GM23338 (cell line): Measurements from ENCODE around the gene TBCE.

Experiments used
- EZH2 ChIP-seq: fragments of 200-600 bp; sonication (generic); IDR thresholded peaks from one replicate; pipeline ENCODE4 v1.8.0; 2017; ENCODE audit warnings: antibody characterized with exemption, mild to moderate bottlenecking, low read depth; ENCODE audit not compliant: unreplicated experiment
- EZH2phosphoT487 ChIP-seq: fragments of 200-600 bp; sonication (generic); IDR thresholded peaks from one replicate; pipeline ENCODE4 v1.8.1; 2018; ENCODE audit warnings: antibody characterized with exemption; ENCODE audit not compliant: unreplicated experiment
- POLR2AphosphoS5 ChIP-seq: IDR thresholded peaks from 2 replicates; pipeline ENCODE4 v1.6.1; 2016; ENCODE audit warnings: antibody characterized with exemption, low read depth
- TF ChIP-seq, protein P1 (sequence below), 2 experiments: fragments of 200-600 bp in 1 of 2; sonication (generic) in 1 of 2; conservative IDR thresholded peaks; 2 replicates each; pipeline versions ENCODE4 v1.5.1 to v1.6.1; 2016 to 2017; ENCODE audit warnings: antibody characterized with exemption in 2 of 2, low read depth in 2 of 2, mild to moderate bottlenecking in 2 of 2, moderate library complexity in 1 of 2

DNA sequence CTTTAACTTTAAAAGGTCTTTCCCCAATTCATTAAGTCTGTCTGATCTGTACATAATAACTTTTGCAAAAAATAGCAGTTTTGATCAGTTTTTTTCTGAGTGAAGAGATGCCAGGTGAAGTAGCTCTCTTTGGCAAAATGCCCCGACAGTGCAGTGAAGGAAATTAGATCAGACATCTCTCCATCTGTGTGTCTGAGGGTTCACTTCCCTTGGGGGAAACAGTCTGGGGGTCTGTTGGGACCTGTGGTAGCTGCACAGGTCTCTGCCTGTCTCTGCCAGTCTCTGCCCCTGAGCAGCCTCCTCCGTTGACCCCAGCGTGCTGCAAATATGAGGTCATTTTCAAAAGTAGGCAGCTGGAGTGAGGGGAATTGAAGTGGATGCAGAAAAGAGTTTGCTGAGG lies 54.5 kb downstream of the TBCE start:
- TF ChIP-seq, protein P1, sequence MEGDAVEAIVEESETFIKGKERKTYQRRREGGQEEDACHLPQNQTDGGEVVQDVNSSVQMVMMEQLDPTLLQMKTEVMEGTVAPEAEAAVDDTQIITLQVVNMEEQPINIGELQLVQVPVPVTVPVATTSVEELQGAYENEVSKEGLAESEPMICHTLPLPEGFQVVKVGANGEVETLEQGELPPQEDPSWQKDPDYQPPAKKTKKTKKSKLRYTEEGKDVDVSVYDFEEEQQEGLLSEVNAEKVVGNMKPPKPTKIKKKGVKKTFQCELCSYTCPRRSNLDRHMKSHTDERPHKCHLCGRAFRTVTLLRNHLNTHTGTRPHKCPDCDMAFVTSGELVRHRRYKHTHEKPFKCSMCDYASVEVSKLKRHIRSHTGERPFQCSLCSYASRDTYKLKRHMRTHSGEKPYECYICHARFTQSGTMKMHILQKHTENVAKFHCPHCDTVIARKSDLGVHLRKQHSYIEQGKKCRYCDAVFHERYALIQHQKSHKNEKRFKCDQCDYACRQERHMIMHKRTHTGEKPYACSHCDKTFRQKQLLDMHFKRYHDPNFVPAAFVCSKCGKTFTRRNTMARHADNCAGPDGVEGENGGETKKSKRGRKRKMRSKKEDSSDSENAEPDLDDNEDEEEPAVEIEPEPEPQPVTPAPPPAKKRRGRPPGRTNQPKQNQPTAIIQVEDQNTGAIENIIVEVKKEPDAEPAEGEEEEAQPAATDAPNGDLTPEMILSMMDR (conservative IDR thresholded peaks at IDR 0.05; ENCODE audit: low read depth in 2 of 2): no peak
- no peak for TF ChIP-seq POLR2AphosphoS5
- no peak for TF ChIP-seq EZH2
- no peak for TF ChIP-seq EZH2phosphoT487
